ENCODE results near the gene LDB3.

DNA sequence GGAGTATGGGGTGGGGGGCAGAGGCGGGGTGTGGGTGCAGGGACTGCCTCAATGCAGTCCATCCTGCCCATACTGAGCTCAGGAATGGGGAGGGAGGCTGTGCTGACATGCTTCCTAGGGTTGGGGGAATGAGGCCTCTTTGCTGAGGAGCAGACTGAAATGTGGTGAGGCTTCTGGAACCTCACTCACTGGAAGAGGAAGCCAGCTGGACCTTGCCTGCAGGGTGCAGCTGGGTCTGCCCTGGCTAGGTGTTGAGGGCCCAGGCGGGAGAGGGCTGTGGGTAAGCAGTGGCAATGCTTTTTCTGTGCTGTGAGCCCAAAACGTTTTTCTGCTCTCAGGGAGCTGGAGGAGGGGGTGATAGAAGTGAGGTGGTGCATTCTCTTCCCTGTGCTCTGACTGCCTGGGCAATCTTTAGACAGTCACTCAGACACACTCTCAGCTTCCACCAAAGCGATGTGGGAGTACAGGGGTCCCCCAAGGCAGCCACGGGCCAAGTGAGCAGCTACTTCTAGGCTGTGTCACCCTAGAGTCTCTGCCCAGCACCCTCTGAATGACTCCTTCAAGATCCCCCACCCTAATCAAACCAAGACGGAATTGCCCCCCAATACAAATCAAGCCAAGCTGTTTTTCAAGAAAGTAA is 47.0 kb downstream of the LDB3 start:
- TF ChIP-seq, protein P1, sequence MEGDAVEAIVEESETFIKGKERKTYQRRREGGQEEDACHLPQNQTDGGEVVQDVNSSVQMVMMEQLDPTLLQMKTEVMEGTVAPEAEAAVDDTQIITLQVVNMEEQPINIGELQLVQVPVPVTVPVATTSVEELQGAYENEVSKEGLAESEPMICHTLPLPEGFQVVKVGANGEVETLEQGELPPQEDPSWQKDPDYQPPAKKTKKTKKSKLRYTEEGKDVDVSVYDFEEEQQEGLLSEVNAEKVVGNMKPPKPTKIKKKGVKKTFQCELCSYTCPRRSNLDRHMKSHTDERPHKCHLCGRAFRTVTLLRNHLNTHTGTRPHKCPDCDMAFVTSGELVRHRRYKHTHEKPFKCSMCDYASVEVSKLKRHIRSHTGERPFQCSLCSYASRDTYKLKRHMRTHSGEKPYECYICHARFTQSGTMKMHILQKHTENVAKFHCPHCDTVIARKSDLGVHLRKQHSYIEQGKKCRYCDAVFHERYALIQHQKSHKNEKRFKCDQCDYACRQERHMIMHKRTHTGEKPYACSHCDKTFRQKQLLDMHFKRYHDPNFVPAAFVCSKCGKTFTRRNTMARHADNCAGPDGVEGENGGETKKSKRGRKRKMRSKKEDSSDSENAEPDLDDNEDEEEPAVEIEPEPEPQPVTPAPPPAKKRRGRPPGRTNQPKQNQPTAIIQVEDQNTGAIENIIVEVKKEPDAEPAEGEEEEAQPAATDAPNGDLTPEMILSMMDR (optimal IDR thresholded peaks at IDR 0.05 in 1 of 3, IDR thresholded peaks at IDR 0.05 in 1 of 3, conservative IDR thresholded peaks at IDR 0.05 in 1 of 3; ENCODE audit: extremely low read depth in 1 of 3, insufficient read depth in 2 of 3, low read length in 3 of 3): no peak
- no peak for TF ChIP-seq EZH2 (IDR thresholded peaks at IDR 0.05; ENCODE audit: low read length)

Measured in keratinocyte (primary cell).